Nephron (organoid): ENCODE data around the gene MLNR.

ENCODE experiments used
- H3K27ac Mint-ChIP-seq, 3 experiments: 2 replicates each; pipeline ENCODE4 v1.8.0; 2020; ENCODE audit warnings: mixed read lengths in 3 of 3, mild to moderate bottlenecking in 2 of 3, moderate library complexity in 1 of 3
- H3K27me3 Mint-ChIP-seq: 2 replicates; pipeline ENCODE4 v1.8.0; 2021; ENCODE audit warnings: low read depth, mild to moderate bottlenecking, moderate library complexity, mixed read lengths
- H3K36me3 Mint-ChIP-seq: 2 replicates; pipeline ENCODE4 v1.8.0; 2020; ENCODE audit warnings: low read depth, mixed read lengths
- H3K4me1 Mint-ChIP-seq: 2 replicates; pipeline ENCODE4 v1.8.0; 2020; ENCODE audit warnings: mixed read lengths
- H3K4me3 Mint-ChIP-seq, 3 experiments: 2 replicates each; pipeline ENCODE4 v1.8.0; 2020; ENCODE audit warnings: mild to moderate bottlenecking in 3 of 3, mixed read lengths in 3 of 3, moderate library complexity in 2 of 3
- H3K9me3 Mint-ChIP-seq: 2 replicates; pipeline ENCODE4 v1.8.0; 2020; ENCODE audit warnings: mixed read lengths
- CTCF ChIP-seq, 3 experiments: fragments of 200-600 bp; sonication (generic); IDR thresholded peaks; one replicate each; pipeline ENCODE4 v1.5.0; 2021; ENCODE audit warnings: antibody characterized with exemption in 3 of 3; ENCODE audit not compliant: unreplicated experiment in 3 of 3

MLNR gene

GRCh38 chr13:49220036-49220855 is at the start of gene MLNR:
Gene MLNR, plus strand, starts transcription at chr13:49220338. Its CDS starts 0 bp downstream, at chr13:49220338.
- no peak within 1 kb of the TSS for H3K27ac Mint-ChIP-seq
- H3K36me3 Mint-ChIP-seq, result no peaks in the 10 kb centered on the region
- TF ChIP-seq CTCF (IDR thresholded peaks at IDR 0.05; ENCODE audit: unreplicated experiment in 3 of 3), result peak in 1 of 3 experiments; percentile 23
- peaks cover 89% of the 10 kb centered on the region for H3K27me3 Mint-ChIP-seq
- H3K4me1 Mint-ChIP-seq, result peaks cover 19% of the 10 kb centered on the region
- H3K4me3 Mint-ChIP-seq, result peak within 1 kb of the TSS; percentile 70 to 76 (median 71)
- peaks cover 4% of the 10 kb centered on the region for H3K9me3 Mint-ChIP-seq

- H3K4me3 Mint-ChIP-seq, result no peak overlapping the region
- no peaks in the 10 kb centered on the region for H3K9me3 Mint-ChIP-seq
- no peaks in the 10 kb centered on the region for H3K4me1 Mint-ChIP-seq
- no peak for TF ChIP-seq CTCF (IDR thresholded peaks at IDR 0.05; ENCODE audit: unreplicated experiment in 3 of 3)
- no peaks in the 10 kb centered on the region for H3K27me3 Mint-ChIP-seq
- H3K36me3 Mint-ChIP-seq, result peaks cover 74% of the 10 kb centered on the region
- H3K27ac Mint-ChIP-seq, result no peak overlapping the region
These were observed 48.8 kb upstream of the MLNR start for GRCh38 chr13:49171359-49171758.

GRCh38 chr13:49183672-49184325 is 36.3 kb upstream of the MLNR start:
- no peak for TF ChIP-seq CTCF (IDR thresholded peaks at IDR 0.05; ENCODE audit: unreplicated experiment in 3 of 3)

GRCh38 chr13:49184621-49185020 is 35.5 kb upstream of the MLNR start:
- no peak overlapping the region for H3K4me3 Mint-ChIP-seq
- H3K27me3 Mint-ChIP-seq, result no peaks in the 10 kb centered on the region
- TF ChIP-seq CTCF (IDR thresholded peaks at IDR 0.05; ENCODE audit: unreplicated experiment in 3 of 3), result no peak
- H3K36me3 Mint-ChIP-seq, result peaks cover 53% of the 10 kb centered on the region
- no peak overlapping the region for H3K27ac Mint-ChIP-seq
- H3K9me3 Mint-ChIP-seq, result no peaks in the 10 kb centered on the region
- no peaks in the 10 kb centered on the region for H3K4me1 Mint-ChIP-seq

More at GRCh38 chr13:49183672-49184325, 36.3 kb upstream of the MLNR start:
- Mint-ChIP-seq H3K4me1 (no peaks in the 10 kb centered on the region), H3K9me3 (no peaks in the 10 kb centered on the region), H3K27me3 (no peaks in the 10 kb centered on the region), H3K27ac (no peak overlapping the region), H3K4me3 (no peak overlapping the region), H3K36me3 (peaks cover 55% of the 10 kb centered on the region)

GRCh38 chr13:49185264-49185663 is 34.9 kb upstream of the MLNR start:
- no peak for TF ChIP-seq CTCF (IDR thresholded peaks at IDR 0.05; ENCODE audit: unreplicated experiment in 3 of 3)
- Mint-ChIP-seq H3K4me1 (no peaks in the 10 kb centered on the region), H3K4me3 (no peak overlapping the region), H3K27ac (no peak overlapping the region), H3K27me3 (no peaks in the 10 kb centered on the region), H3K36me3 (peaks cover 51% of the 10 kb centered on the region), H3K9me3 (no peaks in the 10 kb centered on the region)
